SKM-1 treated with dmso at 0.1 percent for 144 hours (cell line): ENCODE data around the gene SEMA3D.
"Not testable (repeated sequence)": the region's sequence is repeated elsewhere in the genome, so short reads cannot be mapped to it uniquely, and the experiment has no call there.

ENCODE experiments used
- DNase-seq: peaks from one replicate; lab custom pipeline; 2025; ENCODE audit not compliant: unreplicated experiment; lab: John Stamatoyannopoulos, UW

Gene SEMA3D

GRCh38 chr7:85000735-85001350 is 186.0 kb downstream of the SEMA3D start:
- no peak for DNase-seq

GRCh38 chr7:84999450-84999849 is 187.4 kb downstream of the SEMA3D start:
- DNase-seq, result no peak

DNA sequence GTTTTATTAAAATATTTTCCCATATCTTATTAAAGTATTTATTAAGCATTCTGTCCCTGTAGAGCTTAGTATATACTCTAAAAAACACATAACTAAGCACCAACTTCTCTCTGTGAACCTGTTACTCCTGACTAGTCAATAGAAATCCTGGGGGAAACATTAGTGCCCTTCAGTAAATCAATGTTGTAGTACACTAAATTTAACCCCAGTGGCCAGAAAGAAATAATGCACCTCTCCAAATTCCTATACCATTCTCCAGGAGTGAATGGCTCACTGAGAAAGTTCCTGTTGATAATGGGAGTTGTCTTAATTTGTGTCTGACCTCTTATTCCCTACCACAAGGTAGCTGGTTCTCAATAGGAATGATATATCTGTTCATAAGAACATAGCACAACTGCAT is 188.2 kb downstream of the SEMA3D start:
- no peak for DNase-seq

- no peak for DNase-seq
Observed at GRCh38 chr7:84997626-84998025, 189.2 kb downstream of the SEMA3D start.

GRCh38 chr7:84992954-84993353 is 193.9 kb downstream of the SEMA3D start:
- not testable (repeated sequence) for DNase-seq

GRCh38 chr7:84985073-84985784 is 201.6 kb downstream of the SEMA3D start:
- no peak for DNase-seq

DNA sequence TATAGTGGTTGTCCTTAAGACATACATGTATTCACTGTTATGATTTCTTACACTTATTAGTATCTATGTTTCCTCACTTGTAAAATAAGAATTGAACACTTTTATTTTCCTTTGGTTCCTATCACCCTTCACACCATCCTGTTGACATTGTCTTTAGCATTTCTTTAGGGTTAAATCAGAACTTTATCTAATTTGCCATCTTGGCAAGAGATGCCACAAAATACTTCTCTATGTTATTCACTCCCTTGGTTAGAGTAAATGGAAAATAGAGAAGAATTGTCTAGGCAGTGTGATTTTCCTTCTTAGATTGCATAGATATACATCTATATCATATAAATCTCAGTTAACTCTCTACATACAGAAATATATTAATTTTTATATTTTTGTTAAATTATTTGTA is 204.7 kb downstream of the SEMA3D start:
- no peak for DNase-seq

- DNase-seq, result no peak
Observed at GRCh38 chr7:84981055-84981976, 205.5 kb downstream of the SEMA3D start.

DNA sequence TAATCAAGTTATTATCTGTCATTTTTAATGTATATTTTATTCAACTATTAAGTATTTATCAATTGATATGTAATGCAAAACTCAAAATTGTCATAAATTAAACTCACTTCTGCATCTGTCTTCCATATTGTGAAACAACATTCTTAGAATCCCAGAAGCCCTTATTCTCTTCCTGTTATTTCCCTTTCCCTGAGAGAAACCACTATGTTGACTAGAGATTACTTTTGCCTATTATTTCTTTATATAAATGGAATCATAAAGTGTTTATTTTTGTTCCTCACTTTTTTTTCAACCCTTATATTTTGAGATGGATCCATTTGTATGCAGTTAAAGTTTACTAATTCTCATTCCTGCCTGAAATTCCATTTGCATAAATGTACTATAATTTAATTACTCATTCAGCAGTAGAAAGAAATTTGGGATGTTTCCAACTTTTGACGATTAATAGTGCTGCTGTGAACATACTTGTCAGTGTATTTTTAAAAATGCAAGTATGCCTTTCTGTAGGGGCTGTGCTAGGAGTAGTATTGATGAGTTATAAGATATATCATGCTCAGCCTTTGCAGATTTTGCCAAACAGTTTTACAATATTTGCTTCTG is 211.2 kb downstream of the SEMA3D start:
- DNase-seq, result no peak

GRCh38 chr7:84971360-84971759 is 215.5 kb downstream of the SEMA3D start:
- no peak for DNase-seq

- DNase-seq, result no peak
Observed at GRCh38 chr7:84970670-84971069, 216.2 kb downstream of the SEMA3D start.

DNA sequence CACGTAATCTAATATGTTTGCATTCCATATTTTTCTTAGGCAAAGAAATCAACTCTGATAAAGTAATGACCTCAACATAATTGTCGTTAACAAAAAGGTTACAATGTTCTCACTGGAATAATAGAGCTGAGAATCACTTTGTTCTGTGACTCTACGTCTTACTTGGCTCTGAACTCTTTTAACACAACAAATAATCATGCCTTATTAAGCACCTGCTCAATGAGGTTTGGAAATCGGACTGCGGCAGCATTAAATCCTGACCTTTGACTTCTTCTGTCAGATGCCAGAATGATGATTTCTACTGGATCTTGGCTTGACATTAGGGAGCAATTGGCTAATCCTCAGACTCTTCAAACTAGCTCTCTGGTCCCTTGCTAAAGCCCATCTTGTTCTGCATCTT is 233.6 kb downstream of the SEMA3D start:
- DNase-seq, result no peak

- peak; percentile 31 for DNase-seq
Observed at GRCh38 chr7:84950836-84951235, 236.0 kb downstream of the SEMA3D start.

GRCh38 chr7:84949501-84949900 is 237.4 kb downstream of the SEMA3D start:
- no peak for DNase-seq

DNA sequence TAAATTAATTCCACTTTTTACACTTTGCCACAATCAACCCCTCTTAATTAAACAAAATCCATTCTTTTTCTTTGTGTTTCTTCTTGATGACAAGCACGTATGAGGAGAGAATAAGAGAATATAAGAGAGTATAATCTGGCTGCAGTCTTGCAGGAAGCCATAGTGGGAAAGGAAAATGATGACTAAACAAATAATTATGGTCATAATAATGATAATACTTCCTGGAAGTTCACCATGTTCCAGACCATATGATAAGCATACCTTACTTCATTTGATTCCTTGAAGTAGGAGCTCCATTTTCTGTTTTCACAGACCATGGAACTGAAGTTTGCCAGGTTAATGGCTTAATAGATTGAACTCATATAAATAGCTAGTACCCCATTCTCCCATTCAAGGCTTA is 237.8 kb downstream of the SEMA3D start:
- DNase-seq, result no peak

DNA sequence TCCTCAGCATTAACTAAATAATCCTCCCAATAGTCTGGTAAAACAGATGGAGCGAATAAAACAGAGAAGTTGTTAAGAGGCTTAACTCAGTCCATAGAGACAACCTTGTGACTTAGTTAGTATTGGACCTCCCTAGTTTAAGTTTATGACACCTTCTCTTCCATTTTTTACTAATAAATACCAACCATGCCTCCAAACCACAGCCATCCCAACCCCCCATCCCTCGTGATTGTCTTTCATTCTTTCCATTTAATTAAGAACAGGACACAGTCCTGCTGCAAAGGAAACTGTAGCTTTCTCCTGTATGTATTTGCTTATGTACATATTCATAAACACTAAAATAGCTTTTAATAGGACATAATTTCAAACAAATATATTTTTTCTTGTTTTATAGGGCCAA is 238.2 kb downstream of the SEMA3D start:
- DNase-seq, result no peak

- no peak for DNase-seq
Observed at GRCh38 chr7:84946549-84946948, 240.3 kb downstream of the SEMA3D start.
